Adipocyte (in vitro differentiated cells): ENCODE measurements around the gene TPBGL.

Experiments
- DNase-seq: peaks from one replicate; pipeline ENCODE4 v3.0.0-alpha.2; 2015; ENCODE audit warnings: low read depth
- H3K27me3 ChIP-seq: replicated peaks from 2 replicates; pipeline ENCODE4 v1.7.0; 2013; ENCODE audit warnings: mild to moderate bottlenecking, low read length, moderate library complexity; ENCODE audit not compliant: control insufficient read depth, insufficient read depth
- H3K36me3 ChIP-seq: 2 replicates; pipeline ENCODE4 v1.7.0; 2013; ENCODE audit warnings: low read length, mild to moderate bottlenecking, moderate library complexity; ENCODE audit not compliant: control insufficient read depth, insufficient read depth, severe bottlenecking
- H3K4me1 ChIP-seq: 2 replicates; pipeline ENCODE4 v1.7.0; 2013; ENCODE audit warnings: mild to moderate bottlenecking, low read length, moderate library complexity; ENCODE audit not compliant: control insufficient read depth, insufficient read depth
- H3K4me3 ChIP-seq: 2 replicates; pipeline ENCODE4 v1.7.0; 2013; ENCODE audit warnings: mild to moderate bottlenecking, low read length, moderate library complexity
- H3K9ac ChIP-seq: 2 replicates; pipeline ENCODE4 v1.7.0; 2013; ENCODE audit warnings: mild to moderate bottlenecking, low read length, moderate library complexity
- H3K9me3 ChIP-seq: 2 replicates; pipeline ENCODE4 v1.7.0; 2013; ENCODE audit warnings: mild to moderate bottlenecking, low read length, moderate library complexity; ENCODE audit not compliant: control insufficient read depth

The TPBGL gene

GRCh38 chr11:75285776-75286360, 45.3 kb downstream of the TPBGL start:
- no peak overlapping the region for H3K9ac ChIP-seq
- H3K27me3 ChIP-seq: no peaks in the 10 kb centered on the region
- DNase-seq: no peak
- H3K36me3 ChIP-seq: peaks cover 27% of the 10 kb centered on the region
- peaks cover 17% of the 10 kb centered on the region for H3K4me1 ChIP-seq
- H3K9me3 ChIP-seq: no peaks in the 10 kb centered on the region
- no peak overlapping the region for H3K4me3 ChIP-seq

DNA sequence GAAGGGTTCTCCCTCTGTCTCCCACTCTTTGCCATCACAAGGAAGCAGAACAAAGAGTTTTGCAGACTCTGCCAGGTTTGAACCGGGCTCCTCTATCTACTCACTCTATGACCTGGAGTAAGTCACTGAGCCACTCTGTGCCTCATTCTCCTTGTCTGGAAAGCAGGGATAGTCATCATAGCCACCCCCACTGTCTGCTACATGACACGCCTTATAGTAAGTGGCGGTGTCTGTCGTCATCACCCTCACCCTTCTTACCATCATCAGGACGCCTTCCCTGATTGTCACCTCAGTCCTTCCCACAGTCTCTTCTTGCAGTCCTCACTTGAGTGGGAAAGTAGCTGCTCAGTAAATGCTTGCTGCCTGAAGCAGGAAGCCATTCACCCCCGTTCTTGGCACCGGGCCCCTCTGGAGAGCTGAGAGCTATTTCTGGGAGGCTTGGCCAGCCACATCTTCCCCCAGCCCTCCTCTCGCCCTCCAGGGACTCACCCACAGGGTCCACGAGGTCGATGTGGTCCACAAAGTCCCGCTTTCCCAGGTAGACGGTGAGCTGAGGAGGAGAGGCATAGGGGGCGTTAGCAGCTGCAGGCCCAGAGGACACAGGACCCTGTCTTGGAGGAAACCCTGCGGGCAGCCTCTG, 46.4 kb downstream of the TPBGL start:
- H3K4me1 ChIP-seq: peaks cover 17% of the 10 kb centered on the region
- H3K9ac ChIP-seq: no peak overlapping the region
- H3K36me3 ChIP-seq: peaks cover 16% of the 10 kb centered on the region
- DNase-seq: no peak
- H3K9me3 ChIP-seq: no peaks in the 10 kb centered on the region
- H3K4me3 ChIP-seq: no peak overlapping the region
- no peaks in the 10 kb centered on the region for H3K27me3 ChIP-seq

DNA sequence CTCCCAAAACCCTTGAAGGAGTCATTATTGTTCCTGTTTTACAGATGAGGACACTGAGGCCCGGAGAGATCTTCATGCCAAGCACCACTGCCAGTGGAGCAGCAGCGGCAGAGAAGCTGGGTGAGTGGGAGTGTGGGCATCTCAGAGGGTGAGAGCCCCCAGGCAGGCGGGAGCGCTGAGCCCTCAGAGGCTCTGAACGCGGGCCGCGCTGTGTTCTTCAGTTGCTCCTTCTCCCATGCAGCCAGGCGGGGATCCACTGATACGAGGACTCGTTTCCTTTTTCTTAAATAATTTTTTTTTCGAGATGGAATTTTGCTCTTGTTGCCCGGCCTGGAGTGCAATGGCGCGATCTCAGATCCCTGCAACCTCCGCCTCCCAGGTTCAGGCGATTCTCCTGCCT, 47.0 kb downstream of the TPBGL start:
- Histone ChIP-seq H3K9ac (no peak overlapping the region), H3K36me3 (peaks cover 10% of the 10 kb centered on the region), H3K9me3 (no peaks in the 10 kb centered on the region), H3K27me3 (no peaks in the 10 kb centered on the region), H3K4me3 (no peak overlapping the region), H3K4me1 (peaks cover 17% of the 10 kb centered on the region)
- DNase-seq: no peak

DNA sequence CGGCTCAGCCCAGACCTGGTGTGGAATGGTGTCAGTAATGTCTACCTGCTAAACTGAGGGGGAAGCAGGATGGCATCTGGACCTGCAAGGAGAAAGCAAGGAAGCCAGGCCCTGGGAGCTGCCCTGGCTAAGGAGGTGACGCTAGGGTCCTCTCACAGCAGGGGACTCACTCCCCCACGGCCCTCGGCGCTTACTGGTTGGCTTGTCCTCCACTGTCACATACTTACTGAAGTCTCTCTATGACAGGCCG, 48.9 kb downstream of the TPBGL start:
- no peak for DNase-seq
- Histone ChIP-seq H3K9me3 (no peaks in the 10 kb centered on the region), H3K9ac (no peak overlapping the region), H3K36me3 (peaks cover 7% of the 10 kb centered on the region), H3K27me3 (no peaks in the 10 kb centered on the region), H3K4me1 (peaks cover 17% of the 10 kb centered on the region), H3K4me3 (no peak overlapping the region)

DNA sequence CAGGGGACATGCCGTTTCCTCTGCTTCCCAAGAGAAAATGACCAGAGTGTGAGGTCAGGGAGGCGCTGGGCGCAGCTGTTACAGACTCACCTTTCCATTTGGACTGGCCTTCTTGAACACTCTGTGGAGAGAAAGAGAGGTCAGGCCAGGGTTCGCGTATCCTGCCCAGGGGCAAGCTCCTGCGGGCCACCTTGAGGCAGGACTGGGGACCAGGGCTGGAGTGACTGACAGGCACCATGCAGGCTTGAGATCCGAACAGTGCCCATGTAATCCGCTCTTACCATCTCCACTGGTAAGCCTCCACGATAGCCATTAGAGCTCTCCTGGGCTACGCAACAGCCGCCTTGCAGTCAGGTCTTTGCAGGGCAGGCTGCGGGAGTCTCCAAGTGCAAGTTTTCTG, 49.3 kb downstream of the TPBGL start:
- Histone ChIP-seq H3K4me1 (peaks cover 17% of the 10 kb centered on the region), H3K9me3 (no peaks in the 10 kb centered on the region), H3K4me3 (no peak overlapping the region), H3K27me3 (no peaks in the 10 kb centered on the region), H3K36me3 (peaks cover 7% of the 10 kb centered on the region), H3K9ac (no peak overlapping the region)
- DNase-seq: no peak

- Histone ChIP-seq H3K9ac (no peak overlapping the region), H3K36me3 (peaks cover 2% of the 10 kb centered on the region), H3K4me3 (no peak overlapping the region), H3K4me1 (peaks cover 13% of the 10 kb centered on the region), H3K9me3 (no peaks in the 10 kb centered on the region), H3K27me3 (no peaks in the 10 kb centered on the region)
- no peak for DNase-seq
Observed at GRCh38 chr11:75291741-75292140, 51.2 kb downstream of the TPBGL start.

DNA sequence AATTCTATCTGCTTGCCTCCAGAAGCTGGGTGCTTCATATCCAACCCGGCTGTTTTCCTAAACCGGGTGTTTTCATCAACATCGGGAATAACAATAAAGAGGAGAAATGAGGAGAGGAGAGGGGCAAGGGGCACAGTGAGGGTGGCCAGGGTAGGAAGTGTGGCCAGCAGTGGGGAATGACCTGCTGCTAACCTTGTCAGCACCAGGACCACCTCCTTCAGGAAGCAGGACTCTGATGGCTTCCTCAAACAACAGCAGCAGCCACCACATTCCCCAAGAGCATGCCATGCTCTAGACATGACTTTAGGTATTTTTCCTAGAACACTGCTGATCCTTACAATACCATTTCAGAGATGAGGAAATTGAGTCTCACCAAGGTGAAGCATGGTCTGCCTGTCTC, 52.4 kb downstream of the TPBGL start:
- Histone ChIP-seq H3K4me1 (peaks cover 8% of the 10 kb centered on the region), H3K4me3 (no peak overlapping the region), H3K9me3 (no peaks in the 10 kb centered on the region), H3K36me3 (peaks cover 2% of the 10 kb centered on the region), H3K9ac (no peak overlapping the region), H3K27me3 (no peaks in the 10 kb centered on the region)
- no peak for DNase-seq
